ENCODE data around the gene RMRP. TPM values are rescaled to one million over a fixed set of nuclear protein-coding genes. Genes with fewer than 3 reads are reported as not detected.

Gene RMRP
- total RNA-seq, 1 donor from 2014 or later, result 32,961 TPM

DNA sequence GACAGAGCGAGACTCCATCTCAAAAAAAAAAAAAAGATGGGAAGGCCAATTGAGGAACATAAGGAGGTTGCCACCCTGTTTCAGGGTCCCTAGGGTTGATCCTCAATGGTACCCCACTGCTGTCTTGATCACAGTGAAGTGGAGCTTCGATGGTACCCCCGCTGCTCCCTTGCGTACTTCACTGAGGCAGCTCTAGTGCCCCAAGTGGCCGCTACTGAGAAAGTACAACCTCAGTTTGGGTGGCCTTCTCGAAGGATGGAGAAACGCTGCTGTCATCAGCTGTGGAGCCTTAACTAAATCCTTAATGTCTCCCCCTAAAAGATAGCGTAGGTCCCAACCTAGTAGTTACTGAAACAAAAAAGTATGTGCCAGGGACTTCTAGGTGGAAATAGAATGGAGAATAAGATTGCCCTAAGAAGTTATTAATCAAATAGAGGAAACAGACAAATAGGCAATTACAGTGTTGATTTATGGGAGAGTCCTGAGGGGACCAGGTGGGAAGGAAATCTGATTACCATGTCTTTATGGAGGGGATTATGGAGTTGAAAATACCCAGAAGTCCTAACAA is 46.5 kb downstream of the RMRP start:
- H3K4me1 Mint-ChIP-seq (ENCODE audit: unreplicated experiment), result peaks cover 6% of the 10 kb centered on the region
- DNase-seq (ENCODE audit: low spot score), result peak; percentile 40
- peaks cover 9% of the 10 kb centered on the region for H3K36me3 Mint-ChIP-seq (ENCODE audit: low read depth, unreplicated experiment)
- no peaks in the 10 kb centered on the region for H3K9me3 Mint-ChIP-seq (ENCODE audit: unreplicated experiment)
- H3K27ac Mint-ChIP-seq (ENCODE audit: unreplicated experiment), result no peak overlapping the region
- H3K27me3 Mint-ChIP-seq (ENCODE audit: unreplicated experiment), result peaks cover 7% of the 10 kb centered on the region
- TF ChIP-seq, protein P1, sequence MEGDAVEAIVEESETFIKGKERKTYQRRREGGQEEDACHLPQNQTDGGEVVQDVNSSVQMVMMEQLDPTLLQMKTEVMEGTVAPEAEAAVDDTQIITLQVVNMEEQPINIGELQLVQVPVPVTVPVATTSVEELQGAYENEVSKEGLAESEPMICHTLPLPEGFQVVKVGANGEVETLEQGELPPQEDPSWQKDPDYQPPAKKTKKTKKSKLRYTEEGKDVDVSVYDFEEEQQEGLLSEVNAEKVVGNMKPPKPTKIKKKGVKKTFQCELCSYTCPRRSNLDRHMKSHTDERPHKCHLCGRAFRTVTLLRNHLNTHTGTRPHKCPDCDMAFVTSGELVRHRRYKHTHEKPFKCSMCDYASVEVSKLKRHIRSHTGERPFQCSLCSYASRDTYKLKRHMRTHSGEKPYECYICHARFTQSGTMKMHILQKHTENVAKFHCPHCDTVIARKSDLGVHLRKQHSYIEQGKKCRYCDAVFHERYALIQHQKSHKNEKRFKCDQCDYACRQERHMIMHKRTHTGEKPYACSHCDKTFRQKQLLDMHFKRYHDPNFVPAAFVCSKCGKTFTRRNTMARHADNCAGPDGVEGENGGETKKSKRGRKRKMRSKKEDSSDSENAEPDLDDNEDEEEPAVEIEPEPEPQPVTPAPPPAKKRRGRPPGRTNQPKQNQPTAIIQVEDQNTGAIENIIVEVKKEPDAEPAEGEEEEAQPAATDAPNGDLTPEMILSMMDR (IDR thresholded peaks at IDR 0.05; ENCODE audit: unreplicated experiment), result peak; percentile 53
- H3K4me3 Mint-ChIP-seq (ENCODE audit: unreplicated experiment), result no peak overlapping the region

DNA sequence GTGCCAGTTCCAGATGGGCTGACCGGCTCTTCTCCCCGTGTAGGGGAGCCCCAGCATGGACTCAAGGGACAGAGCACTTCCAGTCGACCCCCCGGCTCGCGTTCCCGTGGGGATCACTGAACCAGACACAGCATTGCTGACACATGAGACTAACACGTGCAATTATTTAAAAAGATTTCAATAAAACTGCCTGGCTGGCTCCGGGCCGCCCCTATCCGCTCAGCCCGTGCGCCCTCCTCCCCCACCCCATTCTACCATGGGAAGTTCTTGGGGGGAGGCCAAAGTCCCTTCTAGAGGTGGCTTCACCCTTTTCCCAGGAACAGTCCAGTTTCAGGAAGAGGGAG is 48.0 kb downstream of the RMRP start:
- Mint-ChIP-seq H3K27ac (ENCODE audit: unreplicated experiment) (no peak overlapping the region), H3K4me3 (ENCODE audit: unreplicated experiment) (no peak overlapping the region), H3K4me1 (ENCODE audit: unreplicated experiment) (peaks cover 5% of the 10 kb centered on the region), H3K36me3 (ENCODE audit: low read depth, unreplicated experiment) (peaks cover 9% of the 10 kb centered on the region), H3K27me3 (ENCODE audit: unreplicated experiment) (peaks cover 2% of the 10 kb centered on the region), H3K9me3 (ENCODE audit: unreplicated experiment) (no peaks in the 10 kb centered on the region)
- TF ChIP-seq, protein P1 (IDR thresholded peaks at IDR 0.05; ENCODE audit: unreplicated experiment), result no peak
- no peak for DNase-seq (ENCODE audit: low spot score)

DNA sequence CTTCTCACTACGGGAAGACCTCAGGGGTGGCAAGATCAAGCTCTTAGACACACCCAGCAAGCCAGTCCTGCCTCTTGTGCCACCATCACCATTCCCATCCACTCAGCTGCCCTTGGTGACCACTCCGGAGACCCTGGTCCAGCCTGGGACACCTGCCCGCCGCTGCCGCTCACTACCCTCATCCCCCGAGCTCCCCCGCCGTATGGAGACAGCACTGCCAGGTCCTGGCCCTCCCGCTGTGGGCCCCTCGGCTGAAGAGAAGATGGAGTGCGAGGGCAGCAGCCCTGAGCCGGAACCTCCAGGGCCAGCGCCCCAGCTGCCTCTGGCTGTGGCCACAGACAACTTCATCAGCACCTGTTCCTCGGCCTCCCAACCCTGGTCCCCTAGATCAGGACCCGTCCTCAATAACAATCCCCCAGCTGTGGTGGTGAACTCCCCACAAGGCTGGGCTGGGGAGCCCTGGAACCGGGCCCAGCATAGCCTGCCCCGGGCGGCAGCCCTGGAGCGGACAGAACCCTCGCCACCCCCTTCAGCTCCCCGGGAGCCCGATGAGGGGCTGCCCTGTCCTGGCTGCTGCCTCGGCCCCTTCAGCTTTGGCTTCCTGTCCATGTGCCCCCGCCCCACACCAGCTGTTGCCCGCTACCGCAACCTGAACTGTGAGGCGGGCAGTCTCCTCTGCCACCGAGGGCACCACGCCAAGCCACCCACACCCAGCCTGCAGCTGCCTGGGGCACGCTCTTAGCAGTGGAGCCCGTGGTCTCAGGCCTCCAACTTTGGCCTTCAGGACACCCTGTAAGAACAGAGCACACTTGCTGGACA is 48.6 kb downstream of the RMRP start:
- DNase-seq (ENCODE audit: low spot score), result no peak
- Mint-ChIP-seq H3K27me3 (ENCODE audit: unreplicated experiment) (peaks cover 3% of the 10 kb centered on the region), H3K36me3 (ENCODE audit: low read depth, unreplicated experiment) (peaks cover 9% of the 10 kb centered on the region), H3K27ac (ENCODE audit: unreplicated experiment) (no peak overlapping the region), H3K4me1 (ENCODE audit: unreplicated experiment) (peaks cover 5% of the 10 kb centered on the region), H3K4me3 (ENCODE audit: unreplicated experiment) (no peak overlapping the region), H3K9me3 (ENCODE audit: unreplicated experiment) (no peaks in the 10 kb centered on the region)
- TF ChIP-seq, protein P1 (IDR thresholded peaks at IDR 0.05; ENCODE audit: unreplicated experiment), result no peak

DNA sequence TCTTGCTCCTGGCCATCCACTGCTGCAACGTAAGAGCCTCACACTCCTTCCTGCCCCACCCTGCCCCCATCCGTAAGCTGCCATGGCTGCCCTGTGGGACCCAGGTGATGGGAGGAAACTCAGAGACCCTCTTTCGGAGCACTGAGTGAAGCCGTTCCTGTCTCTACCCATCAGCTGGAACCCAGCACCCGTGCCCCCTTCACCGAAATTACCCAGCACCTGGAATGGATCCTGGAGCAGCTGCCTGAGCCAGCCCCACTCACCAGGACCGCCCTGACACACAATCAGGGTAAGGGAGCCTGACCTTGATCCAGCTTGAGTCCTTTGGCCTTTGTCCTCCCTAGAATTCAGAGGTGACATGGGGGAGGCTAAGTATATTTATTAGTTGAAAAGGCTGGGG is 49.6 kb downstream of the RMRP start:
- peaks cover 12% of the 10 kb centered on the region for H3K4me1 Mint-ChIP-seq (ENCODE audit: unreplicated experiment)
- DNase-seq (ENCODE audit: low spot score), result no peak
- peaks cover 3% of the 10 kb centered on the region for H3K27me3 Mint-ChIP-seq (ENCODE audit: unreplicated experiment)
- peaks cover 12% of the 10 kb centered on the region for H3K36me3 Mint-ChIP-seq (ENCODE audit: low read depth, unreplicated experiment)
- no peak overlapping the region for H3K4me3 Mint-ChIP-seq (ENCODE audit: unreplicated experiment)
- H3K9me3 Mint-ChIP-seq (ENCODE audit: unreplicated experiment), result no peaks in the 10 kb centered on the region
- TF ChIP-seq, protein P1 (IDR thresholded peaks at IDR 0.05; ENCODE audit: unreplicated experiment), result no peak
- no peak overlapping the region for H3K27ac Mint-ChIP-seq (ENCODE audit: unreplicated experiment)

Small RNA genes within 50 kb of the gene (microRNA-seq; reads per million reads assigned to microRNA genes)
- 2.2 reads per million, percentile 32 among the genes with 10 or more reads in this experiment for gene MIR4667 (ENCODE audit: unreplicated experiment)

Other genes starting within 250 kb of the RMRP start
- 22.3 TPM for gene RUSC2, start 167.9 kb downstream of the RMRP start, total RNA-seq (ENCODE audit: unreplicated experiment)
- gene TESK1, start 52.8 kb downstream of the RMRP start, total RNA-seq (ENCODE audit: unreplicated experiment), result 34.6 TPM
- gene CD72, start 39.6 kb downstream of the RMRP start, total RNA-seq (ENCODE audit: unreplicated experiment), result 2.4 TPM
- gene SIT1, start 7.1 kb downstream of the RMRP start, total RNA-seq (ENCODE audit: unreplicated experiment), result not detected
- gene CCDC107, start 273 bp upstream of the RMRP start, total RNA-seq (ENCODE audit: unreplicated experiment), result 13.5 TPM
- 1.4 TPM for gene ARHGEF39, start 7.2 kb upstream of the RMRP start, total RNA-seq (ENCODE audit: unreplicated experiment)
- 1.5 TPM for gene CA9, start 15.9 kb upstream of the RMRP start, total RNA-seq (ENCODE audit: unreplicated experiment)
- 173 TPM for gene TPM2, start 31.9 kb upstream of the RMRP start, total RNA-seq (ENCODE audit: unreplicated experiment)
- gene TLN1, start 74.2 kb upstream of the RMRP start, total RNA-seq (ENCODE audit: unreplicated experiment), result 370 TPM
- 29.2 TPM for gene CREB3, start 74.6 kb upstream of the RMRP start, total RNA-seq (ENCODE audit: unreplicated experiment)
- gene GBA2, start 91.2 kb upstream of the RMRP start, total RNA-seq (ENCODE audit: unreplicated experiment), result 200 TPM
- gene RGP1, start 91.3 kb upstream of the RMRP start, total RNA-seq (ENCODE audit: unreplicated experiment), result 51.4 TPM
- gene MSMP, start 96.3 kb upstream of the RMRP start, total RNA-seq (ENCODE audit: unreplicated experiment), result 2.8 TPM
- gene NPR2, start 133.6 kb upstream of the RMRP start, total RNA-seq (ENCODE audit: unreplicated experiment), result 30.8 TPM
- 0.59 TPM for gene SPAG8, start 154.2 kb upstream of the RMRP start, total RNA-seq (ENCODE audit: unreplicated experiment)
- gene HINT2, start 157.0 kb upstream of the RMRP start, total RNA-seq (ENCODE audit: unreplicated experiment), result 43.3 TPM
- gene FAM221B, start 170.7 kb upstream of the RMRP start, total RNA-seq (ENCODE audit: unreplicated experiment), result not detected
- gene TMEM8B, start 171.2 kb upstream of the RMRP start, total RNA-seq (ENCODE audit: unreplicated experiment), result 9.0 TPM
- gene OR13J1, start 212.4 kb upstream of the RMRP start, total RNA-seq (ENCODE audit: unreplicated experiment), result not detected
- gene HRCT1, start 248.2 kb upstream of the RMRP start, total RNA-seq (ENCODE audit: unreplicated experiment), result 0.87 TPM